Right lobe of liver (tissue), 4 donors: ENCODE results near the gene PAX2.

Source experiments
- CTCF ChIP-seq, 4 donors: fragments of 200-600 bp in 3 of 4; fragments of 450-650 bp in 1 of 4; IDR thresholded peaks; one replicate each; pipeline versions ENCODE4 v1.5.1 to v1.8.0; 2016 to 2022; ENCODE audit warnings: antibody characterized with exemption in 4 of 4, mild to moderate bottlenecking in 2 of 4
- POLR2A ChIP-seq: fragments of 450-650 bp; IDR thresholded peaks from one replicate; pipeline ENCODE4 v1.6.1; 2017; ENCODE audit warnings: antibody characterized with exemption, mild to moderate bottlenecking
- donor health status: DM: no; HTN: no; CAD: no.
- donor health status: DM: no; HTN: no; CAD: no.
- donor health status: DM: no; HTN: yes; CAD: no.

- TF ChIP-seq CTCF (IDR thresholded peaks at IDR 0.05) (no peak), POLR2A (no peak)
Measured at GRCh38 chr10:100869399-100869798, 124.0 kb downstream of the PAX2 start.
